DMS53 treated with DMSO at 0.1 percent for 48 hours (cell line): ENCODE data around the gene SSC4D.
"Not testable (repeated sequence)": the region's sequence is repeated elsewhere in the genome, so short reads cannot be mapped to it uniquely, and the experiment has no call there.

Experiments used
- DNase-seq: peaks from one replicate; lab custom pipeline; 2025; ENCODE audit not compliant: unreplicated experiment; lab: John Stamatoyannopoulos, UW

Gene SSC4D

GRCh38 chr7:76423666-76424412 lies 14.3 kb upstream of the SSC4D start:
- DNase-seq = no peak

GRCh38 chr7:76421097-76421496 lies 11.6 kb upstream of the SSC4D start:
- DNase-seq = not testable (repeated sequence)

- not testable (repeated sequence) for DNase-seq
Observed at GRCh38 chr7:76417654-76418310, 8.3 kb upstream of the SSC4D start.

- DNase-seq = no peak
Observed at GRCh38 chr7:76412249-76412648, 2.8 kb upstream of the SSC4D start.

DNA sequence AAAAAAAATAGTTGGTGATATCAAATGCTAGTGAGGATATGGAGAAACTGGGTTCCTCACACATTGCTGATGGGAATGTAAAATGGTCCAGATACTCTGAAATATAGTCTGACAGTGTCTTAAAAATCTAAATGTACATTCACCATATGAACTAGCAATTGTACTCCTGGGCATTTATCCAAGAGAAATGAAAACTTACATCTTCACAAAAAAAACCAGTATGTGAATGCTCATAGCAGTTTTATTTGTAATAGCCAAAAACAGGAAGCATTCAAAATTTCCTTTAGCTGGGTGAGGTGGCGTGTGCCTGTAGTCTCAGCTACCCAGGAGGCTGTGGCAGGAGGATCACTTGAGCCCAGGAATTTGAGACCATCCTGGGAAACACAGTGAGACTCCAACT lies 2.1 kb upstream of the SSC4D start:
- DNase-seq = no peak

GRCh38 chr7:76408121-76408560 lies 1.4 kb downstream of the SSC4D start:
- no peak for DNase-seq

DNA sequence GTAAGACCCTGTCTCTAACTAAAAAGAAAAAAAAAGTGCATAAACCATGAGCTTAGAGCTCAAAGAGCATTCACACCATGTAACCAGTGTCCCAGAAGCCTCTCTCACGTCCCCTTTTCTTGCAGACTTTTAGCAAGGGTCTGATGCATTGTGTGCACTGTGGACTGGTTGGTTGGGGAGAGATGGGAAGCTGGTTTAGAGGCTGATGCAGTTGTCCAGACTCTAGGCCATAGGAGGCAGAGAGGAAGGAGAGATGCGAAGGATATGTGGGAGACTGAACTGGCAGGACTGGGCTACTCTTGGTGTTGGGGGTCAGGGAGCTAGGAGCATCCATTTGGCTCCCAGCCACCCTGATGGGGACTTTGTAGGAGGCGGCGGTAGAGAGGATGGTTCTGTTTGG lies 1.8 kb downstream of the SSC4D start:
- DNase-seq = no peak

GRCh38 chr7:76405738-76406137 lies 3.8 kb downstream of the SSC4D start:
- no peak for DNase-seq

- no peak for DNase-seq
Observed at GRCh38 chr7:76403780-76404494, 5.6 kb downstream of the SSC4D start.

- DNase-seq = not testable (repeated sequence)
Observed at GRCh38 chr7:76403097-76403496, 6.4 kb downstream of the SSC4D start.

- no peak for DNase-seq
Observed at GRCh38 chr7:76400248-76400647, 9.2 kb downstream of the SSC4D start.

DNA sequence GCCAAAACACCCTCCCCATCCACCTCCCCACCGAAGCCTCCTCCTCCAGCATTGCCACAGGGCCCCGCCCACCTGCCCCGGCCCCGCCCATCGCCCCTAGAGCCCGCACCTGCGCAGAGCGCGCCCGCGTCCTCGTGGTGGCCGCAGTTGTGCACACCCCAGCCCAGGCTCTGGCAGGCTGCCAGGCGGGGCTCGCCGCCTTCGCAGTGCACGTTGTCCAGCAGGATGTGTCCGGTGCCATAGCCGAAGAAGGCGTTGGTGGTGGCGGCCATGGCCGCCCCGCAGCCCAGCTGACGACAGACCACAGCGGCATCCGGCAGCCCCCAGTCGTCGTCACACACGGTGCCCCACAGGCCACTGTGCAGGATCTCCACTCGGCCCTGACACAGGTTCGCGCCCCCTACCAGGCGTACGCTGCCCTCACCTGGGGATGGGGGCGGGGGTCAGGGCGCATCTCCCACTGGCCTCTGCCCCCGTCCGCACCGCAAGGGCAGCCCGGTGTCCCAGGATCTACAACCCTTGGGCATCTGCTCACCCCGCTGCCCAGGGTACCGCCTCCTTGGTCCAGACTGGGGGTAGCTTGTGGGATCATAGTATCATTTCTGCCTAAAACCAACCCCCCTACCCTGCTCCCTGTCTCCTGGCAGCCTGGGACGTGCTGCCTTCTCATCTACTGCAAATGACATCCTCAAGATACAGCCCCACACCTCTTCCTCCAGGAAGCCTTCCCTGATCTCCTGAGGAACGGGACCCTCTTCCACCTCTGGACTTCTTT lies 11.9 kb downstream of the SSC4D start:
- DNase-seq = peak; percentile 67

DNA sequence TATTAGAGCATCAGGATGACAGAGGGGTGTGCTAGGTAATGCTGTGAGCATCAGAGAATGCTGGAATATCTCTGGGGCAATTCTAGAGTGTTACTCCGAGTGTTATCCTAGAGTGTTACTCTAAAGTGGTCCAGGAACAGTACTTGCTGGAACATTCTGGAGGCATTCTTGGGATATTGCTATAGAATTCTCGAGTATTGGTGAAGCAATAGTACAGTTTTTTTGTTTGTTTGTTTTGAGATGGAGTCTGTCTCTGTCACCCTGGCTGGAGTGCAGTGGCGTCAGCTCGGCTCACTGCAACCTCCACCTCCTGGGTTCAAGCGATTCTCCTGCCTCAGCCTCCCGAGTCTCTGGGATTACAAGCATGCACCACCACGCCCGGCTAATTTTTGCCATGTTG lies 12.6 kb downstream of the SSC4D start:
- no peak for DNase-seq

DNA sequence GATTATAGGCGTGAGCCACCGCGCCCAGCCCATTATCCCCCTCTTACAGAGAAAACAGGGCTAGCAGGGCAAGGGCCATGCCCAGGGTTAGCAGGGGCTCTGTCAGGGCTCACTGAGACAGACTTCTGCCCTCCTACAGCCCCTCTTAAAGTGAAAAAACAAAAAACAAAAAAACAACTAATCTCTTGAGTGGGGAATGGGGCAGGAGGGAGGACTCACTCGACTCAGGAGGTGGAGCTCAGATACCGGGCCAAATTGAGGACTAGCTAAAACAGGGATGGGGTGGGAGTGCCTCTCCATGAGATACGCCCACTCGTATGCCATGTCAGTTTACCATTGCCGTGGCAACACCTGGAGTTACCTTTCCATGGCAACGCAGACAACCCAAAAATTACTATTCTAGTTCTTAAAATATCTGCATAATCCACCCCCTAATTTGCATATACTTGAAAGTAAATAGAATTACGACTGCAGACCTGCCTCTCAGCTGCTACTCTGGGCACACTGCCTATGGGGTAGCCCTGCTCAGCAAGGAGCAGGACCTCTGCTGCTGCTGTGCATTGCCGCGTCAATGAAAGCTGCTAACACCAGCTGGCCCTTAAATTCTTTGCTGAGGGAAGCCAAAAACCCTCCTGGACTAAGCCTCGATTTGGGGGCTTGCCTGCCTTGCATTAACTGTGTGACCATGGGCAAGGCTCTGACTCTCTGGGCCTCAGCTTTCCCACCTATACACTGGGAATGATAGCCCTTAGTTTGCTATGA lies 13.4 kb downstream of the SSC4D start:
- no peak for DNase-seq

DNA sequence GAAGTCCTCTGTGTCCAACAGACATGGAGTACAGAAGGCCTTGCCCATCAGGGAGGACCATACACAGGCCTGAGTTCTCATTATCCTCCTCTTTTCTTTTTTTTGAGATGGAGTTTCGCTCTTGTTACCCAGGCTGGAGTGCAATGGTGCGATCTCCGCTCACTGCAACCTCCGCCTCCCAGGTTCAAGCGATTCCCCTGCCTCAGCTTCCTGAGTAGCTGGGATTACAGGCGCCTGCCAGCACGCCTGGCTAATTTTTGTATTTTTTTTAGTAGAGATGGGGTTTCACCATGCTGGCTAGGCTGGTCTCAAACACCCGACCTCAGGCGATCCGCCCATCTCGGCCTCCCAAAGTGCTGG lies 13.9 kb downstream of the SSC4D start:
- DNase-seq = not testable (repeated sequence)

DNA sequence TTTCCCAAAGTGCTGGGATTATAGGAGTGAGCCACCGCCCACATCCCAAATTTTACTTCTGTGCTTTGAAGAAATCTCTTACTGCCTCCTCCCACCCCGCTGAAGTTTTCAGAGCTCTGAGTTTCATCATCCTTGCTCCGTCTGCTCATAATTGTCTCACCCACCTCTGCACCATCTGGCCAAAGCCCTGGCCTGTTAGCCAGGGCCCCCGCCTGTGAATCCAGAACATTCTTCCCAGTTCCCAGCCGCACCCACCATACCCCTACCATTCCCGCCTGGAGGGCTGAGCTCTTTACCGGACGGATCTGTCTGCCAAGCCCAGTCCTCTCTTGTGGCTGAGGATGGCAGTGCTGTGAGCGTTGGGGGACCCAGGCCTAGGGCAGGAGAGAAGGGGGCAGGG lies 14.5 kb downstream of the SSC4D start:
- DNase-seq = no peak

DNA sequence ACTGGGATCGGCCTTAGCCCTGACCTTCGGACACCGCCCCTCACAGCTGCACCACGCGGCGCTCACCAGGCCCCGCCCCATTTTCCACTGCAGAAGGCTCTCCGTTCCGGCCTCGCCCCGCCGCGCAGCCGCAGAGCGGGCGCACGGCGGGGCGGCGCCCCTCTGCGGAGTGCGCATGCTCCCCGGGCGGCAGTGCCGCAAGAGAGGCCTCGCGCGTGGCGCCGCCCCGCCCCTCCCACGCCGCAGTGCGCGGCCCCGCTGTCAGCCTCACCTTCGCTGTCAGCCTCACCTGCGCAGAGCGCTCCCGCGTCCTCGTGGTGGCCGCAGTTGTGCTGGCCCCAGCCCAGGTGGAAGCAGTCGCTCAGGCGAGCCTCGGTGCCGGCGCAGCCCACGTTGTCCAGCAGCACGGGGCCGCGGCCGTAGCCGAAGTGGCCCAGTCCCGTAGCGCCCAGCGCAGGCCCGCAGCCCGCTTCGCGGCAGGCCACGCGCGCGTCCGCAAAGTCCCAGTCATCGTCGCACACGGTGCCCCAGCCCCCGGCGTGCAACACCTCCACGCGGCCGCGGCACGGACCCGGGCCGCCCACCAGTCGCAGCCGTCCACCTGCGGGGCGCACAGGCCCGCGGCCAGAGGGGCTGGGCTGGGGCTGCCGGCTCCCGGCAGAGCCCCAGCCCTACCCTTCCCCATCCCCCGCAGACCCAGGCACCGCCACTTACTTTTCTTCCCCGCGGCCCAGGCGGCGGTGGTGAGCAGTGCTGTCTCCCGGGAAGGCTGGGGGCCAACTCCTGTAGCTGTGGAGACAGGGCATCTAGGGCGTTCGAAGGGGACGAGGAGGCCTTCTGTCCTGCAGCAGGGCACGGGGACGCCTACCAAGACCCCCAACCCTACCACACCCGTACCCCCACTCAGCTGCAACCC lies 16.1 kb downstream of the SSC4D start:
- DNase-seq = peak; percentile 93

DNA sequence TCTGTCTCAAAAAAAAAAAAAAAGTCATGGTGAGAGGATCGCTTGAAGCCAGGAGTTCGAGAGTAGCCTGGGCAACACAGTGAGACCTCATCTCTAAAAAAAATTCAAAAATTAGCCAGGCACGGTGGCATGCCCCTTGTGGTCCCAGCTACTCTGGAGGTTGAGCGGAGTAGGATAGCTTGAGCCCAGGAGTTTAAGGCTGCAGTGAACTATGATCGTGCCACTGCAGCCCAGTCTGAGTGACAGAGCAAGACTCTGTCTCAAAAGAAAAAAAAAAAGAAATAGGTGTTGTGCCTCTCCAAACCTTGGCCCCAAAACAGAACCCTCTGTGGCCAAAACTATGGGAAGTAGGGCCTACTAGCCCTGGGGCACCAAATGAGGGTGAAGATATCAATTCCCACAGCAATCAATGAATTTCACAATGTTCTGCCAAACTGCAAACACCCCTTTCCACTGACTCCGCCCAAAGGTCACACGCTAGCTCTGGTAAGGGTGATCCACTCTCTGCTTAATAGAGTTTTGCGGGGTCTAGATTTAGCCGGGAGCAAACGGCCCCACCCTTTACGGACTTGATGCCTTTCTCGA lies 16.9 kb downstream of the SSC4D start:
- DNase-seq = no peak

- no peak for DNase-seq
Observed at GRCh38 chr7:76390092-76390491, 19.4 kb downstream of the SSC4D start.
